ENCODE data around the gene PLCXD1. TPM values are rescaled to one million over a fixed set of nuclear protein-coding genes. Genes with fewer than 3 reads are reported as not detected.

Gene PLCXD1
- total and polyA plus RNA-seq, 2 experiments from 2014 or later, result 22.0 to 40.1 TPM

- H3K27ac ChIP-seq, result no peak overlapping the region
- H3K9me3 ChIP-seq (ENCODE audit: low read depth), result no peaks in the 10 kb centered on the region
- H3K4me1 ChIP-seq (ENCODE audit: insufficient read depth), result peaks cover 5% of the 10 kb centered on the region
- no peak overlapping the region for H3K4me3 ChIP-seq
- TF ChIP-seq, protein P1, sequence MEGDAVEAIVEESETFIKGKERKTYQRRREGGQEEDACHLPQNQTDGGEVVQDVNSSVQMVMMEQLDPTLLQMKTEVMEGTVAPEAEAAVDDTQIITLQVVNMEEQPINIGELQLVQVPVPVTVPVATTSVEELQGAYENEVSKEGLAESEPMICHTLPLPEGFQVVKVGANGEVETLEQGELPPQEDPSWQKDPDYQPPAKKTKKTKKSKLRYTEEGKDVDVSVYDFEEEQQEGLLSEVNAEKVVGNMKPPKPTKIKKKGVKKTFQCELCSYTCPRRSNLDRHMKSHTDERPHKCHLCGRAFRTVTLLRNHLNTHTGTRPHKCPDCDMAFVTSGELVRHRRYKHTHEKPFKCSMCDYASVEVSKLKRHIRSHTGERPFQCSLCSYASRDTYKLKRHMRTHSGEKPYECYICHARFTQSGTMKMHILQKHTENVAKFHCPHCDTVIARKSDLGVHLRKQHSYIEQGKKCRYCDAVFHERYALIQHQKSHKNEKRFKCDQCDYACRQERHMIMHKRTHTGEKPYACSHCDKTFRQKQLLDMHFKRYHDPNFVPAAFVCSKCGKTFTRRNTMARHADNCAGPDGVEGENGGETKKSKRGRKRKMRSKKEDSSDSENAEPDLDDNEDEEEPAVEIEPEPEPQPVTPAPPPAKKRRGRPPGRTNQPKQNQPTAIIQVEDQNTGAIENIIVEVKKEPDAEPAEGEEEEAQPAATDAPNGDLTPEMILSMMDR (IDR thresholded peaks at IDR 0.05; ENCODE audit: poor library complexity), result no peak
- no peak for TF ChIP-seq EZH2phosphoT487 (IDR thresholded peaks at IDR 0.05; ENCODE audit: low read depth, severe bottlenecking, unreplicated experiment)
- no peak for TF ChIP-seq EZH2 (IDR thresholded peaks at IDR 0.05; ENCODE audit: borderline replicate concordance)
- no peaks in the 10 kb centered on the region for H4K20me1 ChIP-seq (ENCODE audit: insufficient read depth, poor library complexity, severe bottlenecking)
- no peak for DNase-seq (ENCODE audit: low spot score)
- no peak overlapping the region for H3K4me2 ChIP-seq
- no peaks in the 10 kb centered on the region for H3K79me2 ChIP-seq
- no peaks in the 10 kb centered on the region for H3K36me3 ChIP-seq (replicated peaks; ENCODE audit: insufficient read depth, low read depth)
- 95% methylated on average over 40 of the region's 63 CpGs for WGBS (ENCODE audit: low lambda C conversion rate, missing lambda C conversion rate)
- H2AFZ ChIP-seq, result no peak overlapping the region
- no peaks in the 10 kb centered on the region for H3K9me2 ChIP-seq (replicated peaks; ENCODE audit: insufficient read depth)
- H3K27me3 ChIP-seq, result no peaks in the 10 kb centered on the region
Observed at GRCh38 chrX:345020-345925, 64.1 kb downstream of the PLCXD1 start.

DNA sequence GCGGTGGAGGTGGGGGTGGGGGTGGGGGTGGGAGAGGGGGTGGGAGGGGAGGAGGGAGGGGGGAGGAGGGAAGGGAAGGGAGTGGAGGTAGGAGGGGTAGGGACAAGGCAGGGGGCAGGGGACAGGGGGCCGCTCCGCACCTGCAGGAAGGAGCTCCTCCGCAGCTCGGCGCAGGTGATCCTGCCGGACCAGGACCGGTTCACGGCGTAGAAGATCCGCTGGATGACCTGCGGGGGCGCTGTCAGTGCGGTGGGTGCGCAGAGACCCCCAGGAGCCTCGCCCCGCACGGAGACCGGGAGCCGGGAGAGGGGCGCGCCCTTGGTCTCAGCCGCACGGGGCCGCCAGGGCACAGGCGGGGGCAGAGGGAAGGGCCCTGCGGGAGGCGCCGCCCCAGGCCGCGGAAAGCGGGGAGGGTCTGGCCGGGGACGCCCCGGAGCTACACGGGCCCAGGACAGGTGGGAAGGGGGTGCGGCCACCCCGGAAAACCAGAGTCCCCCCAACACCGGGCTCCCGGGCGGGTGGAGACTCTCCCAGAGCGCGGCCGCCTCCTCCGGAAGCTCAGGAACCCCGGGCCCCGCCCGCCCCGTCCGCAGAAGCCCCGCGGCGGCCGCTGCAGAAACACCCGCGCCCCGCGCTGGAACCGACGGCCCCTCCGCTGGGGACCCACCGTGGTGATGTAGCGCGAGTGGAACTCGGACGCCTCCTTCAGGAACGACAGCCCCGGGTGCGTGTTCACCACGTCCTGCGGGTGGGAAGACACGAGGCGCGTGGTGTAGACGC is 65.0 kb downstream of the PLCXD1 start:
- no peaks in the 10 kb centered on the region for H4K20me1 ChIP-seq (ENCODE audit: insufficient read depth, poor library complexity, severe bottlenecking)
- no peak overlapping the region for H3K4me3 ChIP-seq
- no peak overlapping the region for H2AFZ ChIP-seq
- no peak for TF ChIP-seq EZH2phosphoT487 (IDR thresholded peaks at IDR 0.05; ENCODE audit: low read depth, severe bottlenecking, unreplicated experiment)
- TF ChIP-seq EZH2 (IDR thresholded peaks at IDR 0.05; ENCODE audit: borderline replicate concordance), result no peak
- TF ChIP-seq, protein P1 (IDR thresholded peaks at IDR 0.05; ENCODE audit: poor library complexity), result no peak
- 98% methylated on average over 20 of the region's 75 CpGs for WGBS (ENCODE audit: low lambda C conversion rate, missing lambda C conversion rate)
- no peaks in the 10 kb centered on the region for H3K36me3 ChIP-seq (replicated peaks; ENCODE audit: insufficient read depth, low read depth)
- H3K9me3 ChIP-seq (ENCODE audit: low read depth), result no peaks in the 10 kb centered on the region
- DNase-seq (ENCODE audit: low spot score), result no peak
- H3K9me2 ChIP-seq (replicated peaks; ENCODE audit: insufficient read depth), result no peaks in the 10 kb centered on the region
- peaks cover 5% of the 10 kb centered on the region for H3K4me1 ChIP-seq (ENCODE audit: insufficient read depth)
- no peak overlapping the region for H3K4me2 ChIP-seq
- H3K79me2 ChIP-seq, result no peaks in the 10 kb centered on the region
- H3K27ac ChIP-seq, result no peak overlapping the region
- H3K27me3 ChIP-seq, result no peaks in the 10 kb centered on the region

- no peaks in the 10 kb centered on the region for H3K9me2 ChIP-seq (replicated peaks; ENCODE audit: insufficient read depth)
- no peak overlapping the region for H2AFZ ChIP-seq
- no peaks in the 10 kb centered on the region for H3K79me2 ChIP-seq
- H3K36me3 ChIP-seq (replicated peaks; ENCODE audit: insufficient read depth, low read depth), result no peaks in the 10 kb centered on the region
- no peak overlapping the region for H3K4me3 ChIP-seq
- H3K4me2 ChIP-seq, result no peak overlapping the region
- H3K4me1 ChIP-seq (ENCODE audit: insufficient read depth), result peaks cover 5% of the 10 kb centered on the region
- H4K20me1 ChIP-seq (ENCODE audit: insufficient read depth, poor library complexity, severe bottlenecking), result no peaks in the 10 kb centered on the region
- no peak for TF ChIP-seq EZH2phosphoT487 (IDR thresholded peaks at IDR 0.05; ENCODE audit: low read depth, severe bottlenecking, unreplicated experiment)
- TF ChIP-seq, protein P1 (IDR thresholded peaks at IDR 0.05; ENCODE audit: poor library complexity), result no peak
- no peak for TF ChIP-seq EZH2 (IDR thresholded peaks at IDR 0.05; ENCODE audit: borderline replicate concordance)
- H3K9me3 ChIP-seq (ENCODE audit: low read depth), result no peaks in the 10 kb centered on the region
- over 99% methylated on average over 50 of the region's 59 CpGs for WGBS (ENCODE audit: low lambda C conversion rate, missing lambda C conversion rate)
- H3K27ac ChIP-seq, result no peak overlapping the region
- no peak for DNase-seq (ENCODE audit: low spot score)
- H3K27me3 ChIP-seq, result no peaks in the 10 kb centered on the region
Observed at GRCh38 chrX:347351-348117, 66.4 kb downstream of the PLCXD1 start.

Data from hepatocyte (in vitro differentiated cells).